ENCODE measurements around the gene VSIG10. TPM values are rescaled to one million over a fixed set of nuclear protein-coding genes. Genes with fewer than 3 reads are reported as not detected.

VSIG10 gene
- total RNA-seq, 6 experiments from 2014 or later: 13.1 to 31.3 (median 20.1) TPM

GRCh38 chr12:118050972-118051910 lies 52.6 kb downstream of the VSIG10 start:
- Histone ChIP-seq H3K4me3 (no peak overlapping the region), H3K4me1 (peaks cover 0 to 47% (median 22%) of the 10 kb centered on the region in 4 donors), H3K9me3 (no peaks in the 10 kb centered on the region), H3K27me3 (no peaks in the 10 kb centered on the region), H3K36me3 (peaks cover 0 to 20% (median 0%) of the 10 kb centered on the region in 4 donors), H3K27ac (peak overlapping the region; percentile 63 to 76 (median 66))
- TF ChIP-seq, protein P1, sequence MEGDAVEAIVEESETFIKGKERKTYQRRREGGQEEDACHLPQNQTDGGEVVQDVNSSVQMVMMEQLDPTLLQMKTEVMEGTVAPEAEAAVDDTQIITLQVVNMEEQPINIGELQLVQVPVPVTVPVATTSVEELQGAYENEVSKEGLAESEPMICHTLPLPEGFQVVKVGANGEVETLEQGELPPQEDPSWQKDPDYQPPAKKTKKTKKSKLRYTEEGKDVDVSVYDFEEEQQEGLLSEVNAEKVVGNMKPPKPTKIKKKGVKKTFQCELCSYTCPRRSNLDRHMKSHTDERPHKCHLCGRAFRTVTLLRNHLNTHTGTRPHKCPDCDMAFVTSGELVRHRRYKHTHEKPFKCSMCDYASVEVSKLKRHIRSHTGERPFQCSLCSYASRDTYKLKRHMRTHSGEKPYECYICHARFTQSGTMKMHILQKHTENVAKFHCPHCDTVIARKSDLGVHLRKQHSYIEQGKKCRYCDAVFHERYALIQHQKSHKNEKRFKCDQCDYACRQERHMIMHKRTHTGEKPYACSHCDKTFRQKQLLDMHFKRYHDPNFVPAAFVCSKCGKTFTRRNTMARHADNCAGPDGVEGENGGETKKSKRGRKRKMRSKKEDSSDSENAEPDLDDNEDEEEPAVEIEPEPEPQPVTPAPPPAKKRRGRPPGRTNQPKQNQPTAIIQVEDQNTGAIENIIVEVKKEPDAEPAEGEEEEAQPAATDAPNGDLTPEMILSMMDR (IDR thresholded peaks at IDR 0.05): peak in 1 of 4 donors; percentile 3
- TF ChIP-seq POLR2A (IDR thresholded peaks at IDR 0.05): no peak
- WGBS (ENCODE audit: insufficient coverage, low coverage, low lambda C conversion rate, missing lambda C conversion rate): 83% methylated on average over 12 of the region's 12 CpGs
- DNase-seq (no peak), ATAC-seq (no peak)
- intact Hi-C loops (cut with DNase I): no loop called here

DNA sequence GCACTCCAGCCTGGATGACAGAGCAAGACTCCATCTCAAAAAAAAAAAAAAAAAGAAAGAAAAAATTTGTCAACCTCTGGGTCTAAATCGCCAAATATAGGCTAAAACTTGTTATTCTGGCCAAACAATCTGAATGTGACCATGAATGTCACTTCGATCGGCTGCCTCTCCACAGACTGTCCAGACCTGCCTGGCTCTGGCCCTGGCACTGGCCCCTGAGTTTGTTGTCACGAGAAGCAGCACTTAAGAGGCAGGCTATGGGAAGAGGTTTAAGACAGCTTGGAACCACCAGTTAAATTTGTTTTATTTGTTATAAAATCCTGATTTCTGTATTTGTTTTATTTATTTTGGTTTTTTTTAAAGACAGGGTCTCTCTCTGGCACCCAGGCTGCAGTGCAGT lies 57.4 kb downstream of the VSIG10 start:
- WGBS (ENCODE audit: insufficient coverage, low coverage, low lambda C conversion rate, missing lambda C conversion rate): 100% methylated on average over 3 of the region's 4 CpGs

GRCh38 chr12:118044577-118044976 lies 59.2 kb downstream of the VSIG10 start:
- peak; percentile 57 to 74 (median 62) for ATAC-seq

More for the DNA sequence above, 57.4 kb downstream of the VSIG10 start:
- Histone ChIP-seq H3K27ac (no peak overlapping the region), H3K27me3 (no peaks in the 10 kb centered on the region), H3K4me3 (no peak overlapping the region), H3K4me1 (peaks cover 0 to 1% (median 0%) of the 10 kb centered on the region in 4 donors), H3K36me3 (peaks cover 4 to 28% (median 8%) of the 10 kb centered on the region in 4 donors), H3K9me3 (no peaks in the 10 kb centered on the region)
- TF ChIP-seq, protein P1 (IDR thresholded peaks at IDR 0.05): no peak
- no peak for TF ChIP-seq POLR2A (IDR thresholded peaks at IDR 0.05)
- no peak for DNase-seq
- ATAC-seq: no peak
- intact Hi-C loops (cut with DNase I): no loop called here

DNA sequence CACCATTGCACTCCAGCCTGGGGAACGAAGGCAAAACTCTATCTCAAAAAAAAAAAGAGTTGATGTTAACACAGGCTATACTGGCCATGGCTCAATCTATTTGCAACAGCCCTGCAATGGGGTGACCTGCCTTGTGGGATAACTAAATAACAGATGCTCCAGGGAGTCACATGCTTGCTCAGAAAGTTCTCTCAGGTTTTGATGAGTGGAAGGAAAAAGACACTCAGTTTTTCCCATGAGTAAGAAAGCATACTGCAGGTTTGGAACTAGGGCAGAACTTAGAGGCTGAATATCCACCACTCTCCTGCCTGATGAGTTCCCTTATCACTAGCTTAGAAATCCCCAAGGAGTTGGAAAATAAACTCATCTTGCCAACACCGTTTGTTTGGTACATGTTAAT lies 59.7 kb downstream of the VSIG10 start:
- Histone ChIP-seq H3K27me3 (no peaks in the 10 kb centered on the region), H3K9me3 (no peaks in the 10 kb centered on the region), H3K36me3 (peaks cover 4 to 23% (median 12%) of the 10 kb centered on the region in 4 donors), H3K4me1 (no peaks in the 10 kb centered on the region), H3K27ac (no peak overlapping the region), H3K4me3 (no peak overlapping the region)
- intact Hi-C loops (cut with DNase I): no loop called here
- DNase-seq: no peak
- TF ChIP-seq, protein P1 (IDR thresholded peaks at IDR 0.05): no peak
- TF ChIP-seq POLR2A (IDR thresholded peaks at IDR 0.05): no peak
- ATAC-seq: no peak
- 85% methylated on average over 2 of the region's 2 CpGs for WGBS (ENCODE audit: insufficient coverage, low coverage, low lambda C conversion rate, missing lambda C conversion rate)

More at GRCh38 chr12:118044577-118044976, 59.2 kb downstream of the VSIG10 start:
- Histone ChIP-seq H3K27ac (no peak overlapping the region), H3K4me1 (no peaks in the 10 kb centered on the region), H3K4me3 (no peak overlapping the region), H3K27me3 (no peaks in the 10 kb centered on the region), H3K36me3 (peaks cover 4 to 18% (median 12%) of the 10 kb centered on the region in 4 donors), H3K9me3 (no peaks in the 10 kb centered on the region)
- WGBS (ENCODE audit: insufficient coverage, low coverage, low lambda C conversion rate, missing lambda C conversion rate): 60% methylated on average over 8 of the region's 8 CpGs
- intact Hi-C loops (cut with DNase I): no loop called here
- TF ChIP-seq POLR2A (IDR thresholded peaks at IDR 0.05): no peak
- TF ChIP-seq, protein P1 (IDR thresholded peaks at IDR 0.05): no peak
- no peak for DNase-seq

Data from right lobe of liver (tissue), 6 donors.